OCI-LY7 (cell line): ENCODE measurements around the gene AGMAT. TPM values are rescaled to one million over a fixed set of nuclear protein-coding genes. Genes with fewer than 3 reads are reported as not detected.

Experiments used
- BruUV-seq: library from RNA; stranded (reverse); fragments of 400-500 nt; replicated peaks from 2 replicates; lab custom pipeline; 2021; lab: Mats Ljungman, UMichigan
- CTCF ChIA-PET: fragments of 300-600 bp; sonication (Branson Sonifier 250); formaldehyde crosslinking; loops from one replicate; lab custom pipeline; 2022; ENCODE audit warnings: antibody characterized with exemption; ENCODE audit not compliant: unreplicated experiment; lab: Charles Lee
- POLR2A ChIA-PET: fragments of 300-600 bp; sonication (Branson Sonifier 250); formaldehyde crosslinking; loops from one replicate; lab custom pipeline; 2022; ENCODE audit warnings: antibody characterized with exemption; lab: Charles Lee
- DNase-seq: peaks from one replicate; pipeline ENCODE4 v3.0.0-alpha.2; 2015; ENCODE audit warnings: low spot score
- H2AFZ ChIP-seq: fragments of 200-600 bp; sonication (generic), shearing (Covaris generic); 2 replicates; pipeline ENCODE4 v1.6.1; 2014; ENCODE audit warnings: mild to moderate bottlenecking, antibody characterized with exemption, low read length, moderate library complexity
- H3K27ac ChIP-seq: fragments of 200-600 bp; sonication (generic); 2 replicates; pipeline ENCODE4 v1.5.1; 2014; ENCODE audit warnings: mixed run types, low read depth, mild to moderate bottlenecking, moderate library complexity, low read length, inconsistent platforms; ENCODE audit not compliant: poor library complexity, severe bottlenecking
- H3K36me3 ChIP-seq: fragments of 200-600 bp; sonication (generic); 2 replicates; pipeline ENCODE4 v1.6.1; 2014; ENCODE audit warnings: mild to moderate bottlenecking, antibody characterized with exemption, low read length, moderate library complexity, mixed read lengths; ENCODE audit not compliant: insufficient read depth
- H3K4me1 ChIP-seq: fragments of 200-600 bp; sonication (generic); 2 replicates; pipeline ENCODE4 v1.5.1; 2014; ENCODE audit warnings: mild to moderate bottlenecking, low read length; ENCODE audit not compliant: insufficient read depth, poor library complexity, severe bottlenecking
- H3K4me2 ChIP-seq: fragments of 200-600 bp; sonication (generic); 2 replicates; pipeline ENCODE4 v1.6.1; 2014; ENCODE audit warnings: mild to moderate bottlenecking, low read length
- H3K4me3 ChIP-seq: fragments of 200-600 bp; sonication (generic); 2 replicates; pipeline ENCODE4 v1.5.1; 2014; ENCODE audit warnings: mild to moderate bottlenecking, low read depth, low read length; ENCODE audit not compliant: poor library complexity, severe bottlenecking
- H3K79me2 ChIP-seq: fragments of 200-600 bp; sonication (generic); 2 replicates; pipeline ENCODE4 v1.6.1; 2016; ENCODE audit warnings: low read depth, mild to moderate bottlenecking, low read length, moderate library complexity, mixed read lengths; ENCODE audit not compliant: insufficient read depth
- H3K9me2 ChIP-seq: fragments of 200-600 bp; sonication (generic); 2 replicates; pipeline ENCODE4 v1.6.1; 2016; ENCODE audit warnings: mild to moderate bottlenecking, low read length, mixed read lengths; ENCODE audit not compliant: insufficient read depth
- H3K9me3 ChIP-seq: fragments of 200-600 bp; sonication (generic); 2 replicates; pipeline ENCODE4 v1.6.1; 2014; ENCODE audit warnings: mild to moderate bottlenecking, mixed run types, low read length, mixed read lengths
- H4K20me1 ChIP-seq: fragments of 200-600 bp; sonication (generic); 2 replicates; pipeline ENCODE4 v1.6.1; 2014; ENCODE audit warnings: mild to moderate bottlenecking, antibody characterized with exemption, low read length, moderate library complexity, mixed read lengths; ENCODE audit not compliant: insufficient read depth
- CTCF ChIP-seq: fragments of 200-600 bp; sonication (generic); conservative IDR thresholded peaks from 2 replicates; pipeline ENCODE4 v1.5.1; 2014; ENCODE audit warnings: mild to moderate bottlenecking, antibody characterized with exemption, low read length, moderate library complexity, mixed read lengths
- EZH2phosphoT487 ChIP-seq: fragments of 200-600 bp; sonication (generic); IDR thresholded peaks from 2 replicates; pipeline ENCODE4 v1.6.1; 2018; ENCODE audit warnings: low read depth, borderline replicate concordance, mild to moderate bottlenecking, mixed run types, antibody characterized with exemption, low read length, moderate library complexity, mixed read lengths
- intact Hi-C: fragments of 100-400 bp; cut with micrococcal nuclease; formaldehyde crosslinking; loops from one replicate; pipeline ENCODE4 v1.10.0; 2022; ENCODE audit not compliant: unreplicated experiment
- total RNA-seq, 2 experiments: library from RNA; depleted of rRNA in 1 of 2; stranded (reverse); fragments of >200 nt in 1 of 2; shearing (Covaris generic) in 1 of 2; gene quantifications; 2 replicates each; pipeline ENCODE4 v1.2.3, GENCODE V29; 2014 to 2022

AGMAT gene
- total RNA-seq, 2 experiments from 2014 or later = 0.29 to 0.54 TPM

- peaks cover 21% of the 10 kb centered on the region; the same call in 1 of the 2 replicates for H3K79me2 ChIP-seq
- ChIA-PET CTCF (no interaction called here), POLR2A (interaction anchor here (0.6 to 0.7 kb wide), 2 partner anchors 16 to 160 kb away, joined by 3 read pairs; no protein-coding TSS in a partner anchor)
- H2AFZ ChIP-seq = peak overlapping the region; percentile 55; the same call in 1 of the 2 replicates
- peak overlapping the region; percentile 62 for H3K27ac ChIP-seq
- peaks cover 22% of the 10 kb centered on the region for H3K4me1 ChIP-seq
- no peaks in the 10 kb centered on the region for H4K20me1 ChIP-seq
- DNase-seq = peak; percentile 24
- H3K4me2 ChIP-seq = peak overlapping the region; percentile 99
- H3K9me3 ChIP-seq = no peaks in the 10 kb centered on the region
- intact Hi-C loops = loop anchor here (1.0 to 2.0 kb wide), 4 partner anchors 53 to 215 kb away; partner anchors contain the start of gene DDI2
- H3K36me3 ChIP-seq = no peaks in the 10 kb centered on the region
- H3K4me3 ChIP-seq = peak overlapping the region; percentile 83
- TF ChIP-seq EZH2phosphoT487 (no peak), CTCF (no peak)
- H3K9me2 ChIP-seq = no peaks in the 10 kb centered on the region
- BruUV-seq = no TSS peak
These were observed 59.5 kb downstream of the AGMAT start for GRCh38 chr1:15525050-15526020.

GRCh38 chr1:15524283-15525049 lies 60.4 kb downstream of the AGMAT start:
- no TSS peak for BruUV-seq
- Histone ChIP-seq H3K4me1 (peaks cover 22% of the 10 kb centered on the region), H3K4me3 (peak overlapping the region; percentile 71), H3K4me2 (peak overlapping the region; percentile 87; the same call in 1 of the 2 replicates), H2AFZ (no peak overlapping the region), H3K79me2 (peaks cover 21% of the 10 kb centered on the region; the same call in 1 of the 2 replicates), H3K36me3 (no peaks in the 10 kb centered on the region), H3K9me2 (no peaks in the 10 kb centered on the region), H3K27ac (peak overlapping the region; percentile 48), H3K9me3 (no peaks in the 10 kb centered on the region), H4K20me1 (no peaks in the 10 kb centered on the region)
- DNase-seq = peak; percentile 99
- POLR2A ChIA-PET = no interaction called here
- intact Hi-C loops = no loop called here
- CTCF ChIA-PET = no interaction called here
- TF ChIP-seq CTCF (no peak), EZH2phosphoT487 (no peak)
